ENCODE data around the gene IGFL2. TPM values are rescaled to one million over a fixed set of nuclear protein-coding genes. Genes with fewer than 3 reads are reported as not detected.

IGFL2 gene
- total and polyA plus RNA-seq, 9 of the 15 experiments (the other 6 are each of a cell fraction or from before 2014, with no cell fraction given) = 0.42 to 1.7 (median 0.75) TPM; not detected in 2

DNA sequence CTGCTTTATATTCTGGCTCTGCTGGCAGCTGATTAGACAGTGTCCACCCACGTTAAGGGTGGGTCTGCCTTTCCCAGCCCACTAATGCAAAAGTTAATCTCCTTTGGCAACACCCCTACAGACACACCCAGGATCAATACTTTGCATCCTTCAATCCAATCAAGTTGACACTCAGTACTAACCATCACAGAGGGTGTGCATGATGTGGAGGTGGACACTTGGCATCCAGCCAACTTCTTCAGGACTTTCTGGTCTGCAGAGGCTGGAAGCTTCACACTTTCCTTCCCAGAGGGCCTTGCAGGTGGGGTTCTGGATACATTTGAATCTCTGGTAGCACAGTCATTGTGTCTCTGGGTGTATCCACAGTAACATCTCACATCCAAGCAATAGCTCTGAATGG lies 62.6 kb downstream of the IGFL2 start (continued):
- TF ChIP-seq, protein P1, sequence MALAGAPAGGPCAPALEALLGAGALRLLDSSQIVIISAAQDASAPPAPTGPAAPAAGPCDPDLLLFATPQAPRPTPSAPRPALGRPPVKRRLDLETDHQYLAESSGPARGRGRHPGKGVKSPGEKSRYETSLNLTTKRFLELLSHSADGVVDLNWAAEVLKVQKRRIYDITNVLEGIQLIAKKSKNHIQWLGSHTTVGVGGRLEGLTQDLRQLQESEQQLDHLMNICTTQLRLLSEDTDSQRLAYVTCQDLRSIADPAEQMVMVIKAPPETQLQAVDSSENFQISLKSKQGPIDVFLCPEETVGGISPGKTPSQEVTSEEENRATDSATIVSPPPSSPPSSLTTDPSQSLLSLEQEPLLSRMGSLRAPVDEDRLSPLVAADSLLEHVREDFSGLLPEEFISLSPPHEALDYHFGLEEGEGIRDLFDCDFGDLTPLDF (CRISPR knock-in tag; IDR thresholded peaks at IDR 0.05) = no peak
- TF ChIP-seq FOXJ3 (CRISPR knock-in tag; IDR thresholded peaks at IDR 0.05) (0 out of 2 replicates have a peak, but pooled peaks have one; percentile 36), RBM14 (IDR thresholded peaks at IDR 0.05; ENCODE audit: borderline replicate concordance, insufficient read depth, low read depth, low read length) (no peak), HSF4 (CRISPR knock-in tag; IDR thresholded peaks at IDR 0.05; ENCODE audit: borderline replicate concordance) (0 out of 2 replicates have a peak, but pooled peaks have one; percentile 38), RNF2 (IDR thresholded peaks at IDR 0.05) (no peak), ZFP30 (CRISPR knock-in tag; IDR thresholded peaks at IDR 0.05; ENCODE audit: borderline replicate concordance) (no peak), EHMT2 (IDR thresholded peaks at IDR 0.05) (no peak), NFIC (IDR thresholded peaks at IDR 0.05) (peak; percentile 99), SRF (CRISPR knock-in tag; IDR thresholded peaks at IDR 0.05) (no peak), GABPB2 (CRISPR knock-in tag; conservative IDR thresholded peaks at IDR 0.05) (no peak), ZNF143 (CRISPR knock-in tag; IDR thresholded peaks at IDR 0.05) (peak; percentile 43; the same call in 1 of the 2 replicates), SOX6 (IDR thresholded peaks at IDR 0.05) (no peak), EGR1 (conservative IDR thresholded peaks at IDR 0.05) (peak; percentile 66)
- TF ChIP-seq, protein P2, sequence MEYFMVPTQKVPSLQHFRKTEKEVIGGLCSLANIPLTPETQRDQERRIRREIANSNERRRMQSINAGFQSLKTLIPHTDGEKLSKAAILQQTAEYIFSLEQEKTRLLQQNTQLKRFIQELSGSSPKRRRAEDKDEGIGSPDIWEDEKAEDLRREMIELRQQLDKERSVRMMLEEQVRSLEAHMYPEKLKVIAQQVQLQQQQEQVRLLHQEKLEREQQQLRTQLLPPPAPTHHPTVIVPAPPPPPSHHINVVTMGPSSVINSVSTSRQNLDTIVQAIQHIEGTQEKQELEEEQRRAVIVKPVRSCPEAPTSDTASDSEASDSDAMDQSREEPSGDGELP (CRISPR knock-in tag; IDR thresholded peaks at IDR 0.05; ENCODE audit: borderline replicate concordance) = peak; percentile 46; the same call in 1 of the 2 replicates
- TF ChIP-seq, protein P3, sequence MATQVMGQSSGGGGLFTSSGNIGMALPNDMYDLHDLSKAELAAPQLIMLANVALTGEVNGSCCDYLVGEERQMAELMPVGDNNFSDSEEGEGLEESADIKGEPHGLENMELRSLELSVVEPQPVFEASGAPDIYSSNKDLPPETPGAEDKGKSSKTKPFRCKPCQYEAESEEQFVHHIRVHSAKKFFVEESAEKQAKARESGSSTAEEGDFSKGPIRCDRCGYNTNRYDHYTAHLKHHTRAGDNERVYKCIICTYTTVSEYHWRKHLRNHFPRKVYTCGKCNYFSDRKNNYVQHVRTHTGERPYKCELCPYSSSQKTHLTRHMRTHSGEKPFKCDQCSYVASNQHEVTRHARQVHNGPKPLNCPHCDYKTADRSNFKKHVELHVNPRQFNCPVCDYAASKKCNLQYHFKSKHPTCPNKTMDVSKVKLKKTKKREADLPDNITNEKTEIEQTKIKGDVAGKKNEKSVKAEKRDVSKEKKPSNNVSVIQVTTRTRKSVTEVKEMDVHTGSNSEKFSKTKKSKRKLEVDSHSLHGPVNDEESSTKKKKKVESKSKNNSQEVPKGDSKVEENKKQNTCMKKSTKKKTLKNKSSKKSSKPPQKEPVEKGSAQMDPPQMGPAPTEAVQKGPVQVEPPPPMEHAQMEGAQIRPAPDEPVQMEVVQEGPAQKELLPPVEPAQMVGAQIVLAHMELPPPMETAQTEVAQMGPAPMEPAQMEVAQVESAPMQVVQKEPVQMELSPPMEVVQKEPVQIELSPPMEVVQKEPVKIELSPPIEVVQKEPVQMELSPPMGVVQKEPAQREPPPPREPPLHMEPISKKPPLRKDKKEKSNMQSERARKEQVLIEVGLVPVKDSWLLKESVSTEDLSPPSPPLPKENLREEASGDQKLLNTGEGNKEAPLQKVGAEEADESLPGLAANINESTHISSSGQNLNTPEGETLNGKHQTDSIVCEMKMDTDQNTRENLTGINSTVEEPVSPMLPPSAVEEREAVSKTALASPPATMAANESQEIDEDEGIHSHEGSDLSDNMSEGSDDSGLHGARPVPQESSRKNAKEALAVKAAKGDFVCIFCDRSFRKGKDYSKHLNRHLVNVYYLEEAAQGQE (IDR thresholded peaks at IDR 0.05; ENCODE audit: borderline replicate concordance) = no peak
- TF ChIP-seq, protein P3 (CRISPR knock-in tag; IDR thresholded peaks at IDR 0.05; ENCODE audit: low read depth) = no peak
- TF ChIP-seq, protein P4, sequence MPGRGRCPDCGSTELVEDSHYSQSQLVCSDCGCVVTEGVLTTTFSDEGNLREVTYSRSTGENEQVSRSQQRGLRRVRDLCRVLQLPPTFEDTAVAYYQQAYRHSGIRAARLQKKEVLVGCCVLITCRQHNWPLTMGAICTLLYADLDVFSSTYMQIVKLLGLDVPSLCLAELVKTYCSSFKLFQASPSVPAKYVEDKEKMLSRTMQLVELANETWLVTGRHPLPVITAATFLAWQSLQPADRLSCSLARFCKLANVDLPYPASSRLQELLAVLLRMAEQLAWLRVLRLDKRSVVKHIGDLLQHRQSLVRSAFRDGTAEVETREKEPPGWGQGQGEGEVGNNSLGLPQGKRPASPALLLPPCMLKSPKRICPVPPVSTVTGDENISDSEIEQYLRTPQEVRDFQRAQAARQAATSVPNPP (IDR thresholded peaks at IDR 0.05; ENCODE audit: borderline replicate concordance, insufficient read depth, insufficient read length) = no peak

Data from K562 (cell line).